ENCODE measurements around the gene SLC35F3. TPM values are rescaled to one million over a fixed set of nuclear protein-coding genes. Genes with fewer than 3 reads are reported as not detected.

Gene SLC35F3
- total RNA-seq, 6 experiments from 2014 or later, result not detected

GRCh38 chr1:234261545-234261944 is 357.1 kb downstream of the SLC35F3 start:
- WGBS (ENCODE audit: insufficient coverage, low coverage, low lambda C conversion rate, missing lambda C conversion rate), result 78% methylated on average over 5 of the region's 5 CpGs
- no peak overlapping the region for H3K27ac ChIP-seq
- peaks cover 0 to 7% (median 0%) of the 10 kb centered on the region in 4 donors for H3K9me3 ChIP-seq
- H3K4me1 ChIP-seq, result no peaks in the 10 kb centered on the region
- H3K36me3 ChIP-seq, result no peaks in the 10 kb centered on the region
- DNase-seq, result no peak
- no peak for TF ChIP-seq POLR2A (IDR thresholded peaks at IDR 0.05)
- no peak for TF ChIP-seq CTCF (IDR thresholded peaks at IDR 0.05)
- H3K4me3 ChIP-seq, result no peak overlapping the region
- no peak for ATAC-seq
- intact Hi-C loops (cut with DNase I), result no loop called here
- no peaks in the 10 kb centered on the region for H3K27me3 ChIP-seq

GRCh38 chr1:234262007-234262753 is 357.7 kb downstream of the SLC35F3 start:
- Histone ChIP-seq H3K27me3 (no peaks in the 10 kb centered on the region), H3K27ac (no peak overlapping the region), H3K9me3 (peaks cover 0 to 7% (median 0%) of the 10 kb centered on the region in 4 donors), H3K36me3 (no peaks in the 10 kb centered on the region), H3K4me1 (no peaks in the 10 kb centered on the region), H3K4me3 (no peak overlapping the region)
- DNase-seq (no peak), ATAC-seq (peak in 2 of 4 donors; percentile 28 to 45)
- intact Hi-C loops (cut with DNase I), result no loop called here
- no peak for TF ChIP-seq CTCF (IDR thresholded peaks at IDR 0.05)
- no peak for TF ChIP-seq POLR2A (IDR thresholded peaks at IDR 0.05)
- 37% methylated on average over 4 of the region's 6 CpGs for WGBS (ENCODE audit: insufficient coverage, low coverage, low lambda C conversion rate, missing lambda C conversion rate)

- DNase-seq, result peak in 1 of 3 donors; percentile 54
- H3K27ac ChIP-seq, result no peak overlapping the region
- TF ChIP-seq CTCF (IDR thresholded peaks at IDR 0.05) (no peak), POLR2A (IDR thresholded peaks at IDR 0.05) (no peak)
- 63% methylated on average over 1 of the region's 2 CpGs for WGBS (ENCODE audit: insufficient coverage, low coverage, low lambda C conversion rate, missing lambda C conversion rate)
- H3K4me3 ChIP-seq, result no peak overlapping the region
- intact Hi-C loops (cut with DNase I), result no loop called here
- no peaks in the 10 kb centered on the region for H3K27me3 ChIP-seq
- H3K9me3 ChIP-seq, result peaks cover 0 to 3% (median 0%) of the 10 kb centered on the region in 4 donors
- no peaks in the 10 kb centered on the region for H3K36me3 ChIP-seq
- no peaks in the 10 kb centered on the region for H3K4me1 ChIP-seq
- peak in 3 of 4 donors; percentile 43 to 88 (median 77) for ATAC-seq
Measured at GRCh38 chr1:234262754-234263105, 358.3 kb downstream of the SLC35F3 start.

- WGBS (ENCODE audit: insufficient coverage, low coverage, low lambda C conversion rate, missing lambda C conversion rate), result 87% methylated on average over 5 of the region's 5 CpGs
- Histone ChIP-seq H3K27me3 (no peaks in the 10 kb centered on the region), H3K4me3 (no peak overlapping the region), H3K9me3 (no peaks in the 10 kb centered on the region), H3K36me3 (no peaks in the 10 kb centered on the region), H3K27ac (no peak overlapping the region), H3K4me1 (no peaks in the 10 kb centered on the region)
- intact Hi-C loops (cut with DNase I), result no loop called here
- DNase-seq, result no peak
- TF ChIP-seq CTCF (IDR thresholded peaks at IDR 0.05), result no peak
- no peak for TF ChIP-seq POLR2A (IDR thresholded peaks at IDR 0.05)
- no peak for ATAC-seq
Measured at GRCh38 chr1:234264832-234265231, 360.4 kb downstream of the SLC35F3 start.

Data from right lobe of liver (tissue), 6 donors.